K562 treated with DMSO at 1 percent for 12 hours (cell line): ENCODE results near the gene DTX2. TPM values are rescaled to one million over a fixed set of nuclear protein-coding genes. Genes with fewer than 3 reads are reported as not detected.

Experiments used
- total RNA-seq: library from RNA; unstranded; fragments of 300-600 nt; gene quantifications from 2 replicates; pipeline ENCODE4 v1.2.3, GENCODE V29; 2022; ENCODE audit not compliant: insufficient read depth

Gene DTX2
- 46.6 and 48.1 TPM in 2 replicates for total RNA-seq

GRCh38 chr7:76461464-76462101, at the start of gene DTX2:
Gene DTX2 (plus strand): TSS chr7:76461709. CDS start chr7:76480510, 18,801 bp downstream.

GRCh38 chr7:76424413-76425111, 36.9 kb upstream of the DTX2 start, which contains the start of gene ZP3:
Gene ZP3 (plus strand): TSS chr7:76424950. CDS start chr7:76424965, 15 bp downstream.

GRCh38 chr7:76509931-76510877, 48.7 kb downstream of the DTX2 start, which contains the start of gene UPK3B:
Gene UPK3B (plus strand): TSS chr7:76510552. CDS start chr7:76510653, 101 bp downstream.

GRCh38 chr7:76543197-76543596, 81.7 kb downstream of the DTX2 start, which contains the start of gene SPDYE16:
Gene SPDYE16 (minus strand): TSS chr7:76543297. CDS start chr7:76541459, 1,838 bp downstream.

Other genes starting within 250 kb of the DTX2 start
- gene HSPB1, start 159.0 kb upstream of the DTX2 start, total RNA-seq, result 522 and 661 TPM in 2 replicates
- gene YWHAG, start 102.7 kb upstream of the DTX2 start, total RNA-seq, result 52.4 and 145 TPM in 2 replicates
- 11.2 and 12.4 TPM in 2 replicates for gene SSC4D, start 52.0 kb upstream of the DTX2 start, total RNA-seq
- 11.2 and 11.5 TPM in 2 replicates for gene ZP3, start 36.8 kb upstream of the DTX2 start, total RNA-seq
- gene UPK3B, start 48.8 kb downstream of the DTX2 start, total RNA-seq, result not detected in 2 replicates
- not detected in 2 replicates for gene SPDYE16, start 81.6 kb downstream of the DTX2 start, total RNA-seq
- 22.9 and 32.2 TPM in 2 replicates for gene POMZP3, start 165.6 kb downstream of the DTX2 start, total RNA-seq